Activated T-cell treated with anti-CD3 and anti-CD28 coated beads for 1 hour (primary cell): Measurements from ENCODE around the gene PSME1.
A peak's percentile ranks its signal among the peaks of the same experiment; 100 is the strongest.

Source experiments
- DNase-seq: peaks from one replicate; pipeline ENCODE4 v3.0.0-alpha.2; 2020; ENCODE audit warnings: low read depth

Gene PSME1

GRCh38 chr14:24130380-24130716 is 5.6 kb upstream of the PSME1 start, which contains the start of gene FITM1:
TSS of gene FITM1 (plus strand) at chr14:24130659. CDS start at chr14:24131564, 905 bp downstream.
- DNase-seq = no peak

- DNase-seq = no peak
Observed at GRCh38 chr14:24130717-24131548, 5.1 kb upstream of the PSME1 start.

- DNase-seq = no peak
Observed at GRCh38 chr14:24131549-24131966, 4.4 kb upstream of the PSME1 start.

GRCh38 chr14:24132061-24132685 is 3.8 kb upstream of the PSME1 start:
- DNase-seq = peak; percentile 24

- no peak for DNase-seq
Observed at GRCh38 chr14:24132976-24133375, 3.0 kb upstream of the PSME1 start.

- DNase-seq = no peak
Observed at GRCh38 chr14:24133735-24134134, 2.3 kb upstream of the PSME1 start.

GRCh38 chr14:24135584-24135833 is 485 bp upstream of the PSME1 start:
- no peak for DNase-seq

GRCh38 chr14:24136684-24137528 is 912 bp downstream of the PSME1 start:
- no peak for DNase-seq

- DNase-seq = no peak
Observed at GRCh38 chr14:24137529-24138395, 1.8 kb downstream of the PSME1 start.

- no peak for DNase-seq
Observed at GRCh38 chr14:24138396-24139271, 2.6 kb downstream of the PSME1 start.

GRCh38 chr14:24139272-24139934 is 3.4 kb downstream of the PSME1 start:
- no peak for DNase-seq

GRCh38 chr14:24141097-24141880 is 5.3 kb downstream of the PSME1 start, which contains the start of gene EMC9:
TSS of gene EMC9 (minus strand) at chr14:24141591. CDS start at chr14:24141304, 287 bp downstream.
- DNase-seq = peak; percentile 98

GRCh38 chr14:24143511-24143910 is 7.5 kb downstream of the PSME1 start:
- no peak for DNase-seq

GRCh38 chr14:24144451-24144850 is 8.5 kb downstream of the PSME1 start:
- DNase-seq = no peak

- no peak for DNase-seq
Observed at GRCh38 chr14:24145219-24145618, 9.2 kb downstream of the PSME1 start.

- DNase-seq = no peak
Observed at GRCh38 chr14:24145690-24146452, 9.9 kb downstream of the PSME1 start.

- DNase-seq = peak; percentile 66
Observed at GRCh38 chr14:24146453-24146977, 10.5 kb downstream of the PSME1 start, which contains the start of gene PSME2. TSS of gene PSME2 (minus strand) at chr14:24146610. CDS start at chr14:24146581, 29 bp downstream.
